Measurements from ENCODE around the gene UVSSA.

The UVSSA gene

GRCh38 chr4:1350169-1350520 lies 3.1 kb downstream of the UVSSA start:
- no peak for DNase-seq

GRCh38 chr4:1351854-1352566 lies 5.0 kb downstream of the UVSSA start:
- peak; percentile 95 to 96 for DNase-seq

- no peak for DNase-seq
These were observed 5.5 kb downstream of the UVSSA start for GRCh38 chr4:1352567-1352900.

GRCh38 chr4:1353186-1354055 lies 6.4 kb downstream of the UVSSA start:
- no peak for DNase-seq

GRCh38 chr4:1354136-1354982 lies 7.4 kb downstream of the UVSSA start:
- no peak for DNase-seq

GRCh38 chr4:1354983-1355275 lies 7.9 kb downstream of the UVSSA start:
- no peak for DNase-seq

GRCh38 chr4:1355378-1355777 lies 8.4 kb downstream of the UVSSA start:
- no peak for DNase-seq

GRCh38 chr4:1356181-1356998 lies 9.4 kb downstream of the UVSSA start:
- DNase-seq = peak; percentile 54 to 64

- no peak for DNase-seq
These were observed 10.6 kb downstream of the UVSSA start for GRCh38 chr4:1357356-1358248.

GRCh38 chr4:1358421-1359143 lies 11.6 kb downstream of the UVSSA start:
- DNase-seq = no peak

GRCh38 chr4:1359144-1359501 lies 12.1 kb downstream of the UVSSA start:
- DNase-seq = no peak

- DNase-seq = no peak
These were observed 13.0 kb downstream of the UVSSA start for GRCh38 chr4:1359976-1360375.

- DNase-seq = no peak
These were observed 13.6 kb downstream of the UVSSA start for GRCh38 chr4:1360423-1361283.

GRCh38 chr4:1361431-1361830 lies 14.4 kb downstream of the UVSSA start:
- DNase-seq = no peak

GRCh38 chr4:1362046-1362445 lies 15.0 kb downstream of the UVSSA start:
- no peak for DNase-seq

GRCh38 chr4:1362521-1362920 lies 15.5 kb downstream of the UVSSA start:
- DNase-seq = no peak

- no peak for DNase-seq
These were observed 16.5 kb downstream of the UVSSA start for GRCh38 chr4:1363513-1363912.

- DNase-seq = no peak
These were observed 17.2 kb downstream of the UVSSA start for GRCh38 chr4:1364217-1364616.

- no peak for DNase-seq
These were observed 17.7 kb downstream of the UVSSA start for GRCh38 chr4:1364748-1365147.

All from activated CD4-positive, alpha-beta T cell treated with anti-CD3 and anti-CD28 coated beads, Interleukin-2, amount 50 U/mL, for 48 hours (primary cell).